Fibroblast of villous mesenchyme (primary cell): ENCODE results near the gene NOVA2. TPM values are rescaled to one million over a fixed set of nuclear protein-coding genes. Genes with fewer than 3 reads are reported as not detected.

ENCODE experiments used
- DNase-seq: peaks from one replicate; pipeline ENCODE4 v3.0.0-alpha.2; 2010; ENCODE audit warnings: low read depth
- H3K4me3 ChIP-seq: 2 replicates; pipeline ENCODE4 v1.5.1; 2011; ENCODE audit warnings: low read depth, mild to moderate bottlenecking, low read length
- CTCF ChIP-seq: IDR thresholded peaks from 2 replicates; pipeline ENCODE4 v1.5.1; 2012; ENCODE audit warnings: low read depth, mild to moderate bottlenecking, low read length; ENCODE audit not compliant: insufficient read depth
- total RNA-seq: library from RNA; depleted of rRNA; stranded (reverse); fragments of >200 nt; gene quantifications from 2 replicates; pipeline ENCODE4 v1.2.3, GENCODE V29; 2012

Gene NOVA2
- total RNA-seq, 1 donor, result not detected

DNA sequence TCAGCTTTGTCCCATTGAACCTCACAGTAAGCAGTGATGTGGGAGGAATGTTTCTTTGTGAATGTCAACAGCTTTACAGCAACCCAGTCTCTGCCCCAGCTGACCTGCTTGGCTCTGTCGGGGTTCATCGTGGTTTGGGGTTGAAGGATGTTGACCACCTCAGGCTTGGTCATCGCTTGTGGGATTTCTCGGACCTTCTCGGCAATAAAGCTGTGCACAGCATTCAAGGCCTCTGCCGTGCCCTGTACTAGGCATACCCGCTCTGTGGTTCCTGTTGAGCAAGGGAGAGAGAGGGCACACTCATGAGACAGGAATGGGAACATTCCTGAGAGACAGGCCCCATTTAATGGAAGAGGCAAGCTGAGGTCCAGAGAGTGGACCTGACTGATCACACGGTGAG is 20.0 kb downstream of the NOVA2 start:
- DNase-seq, result no peak
- H3K4me3 ChIP-seq, result no peak overlapping the region
- no peak for TF ChIP-seq CTCF

GRCh38 chr19:45952686-45953505 is 20.8 kb downstream of the NOVA2 start:
- H3K4me3 ChIP-seq, result no peak overlapping the region
- peak; percentile 51 for DNase-seq
- no peak for TF ChIP-seq CTCF

DNA sequence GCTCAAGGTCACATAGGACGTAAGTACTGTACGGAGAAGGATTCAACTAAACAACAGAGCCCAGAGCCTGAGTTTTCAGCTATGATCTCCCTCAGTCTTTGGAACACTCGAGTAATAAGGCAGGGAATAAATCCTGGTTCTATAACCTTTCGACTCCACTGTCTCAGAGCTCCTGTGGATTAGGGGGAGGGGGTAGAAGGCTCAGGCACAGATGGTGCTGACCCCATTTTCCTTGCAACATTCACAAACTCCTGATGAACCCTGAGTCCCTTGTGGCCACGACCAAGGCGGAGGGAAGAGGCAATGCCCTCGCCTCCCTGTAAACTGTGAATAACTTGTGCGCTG is 21.4 kb downstream of the NOVA2 start:
- TF ChIP-seq CTCF, result no peak
- H3K4me3 ChIP-seq, result no peak overlapping the region
- no peak for DNase-seq

DNA sequence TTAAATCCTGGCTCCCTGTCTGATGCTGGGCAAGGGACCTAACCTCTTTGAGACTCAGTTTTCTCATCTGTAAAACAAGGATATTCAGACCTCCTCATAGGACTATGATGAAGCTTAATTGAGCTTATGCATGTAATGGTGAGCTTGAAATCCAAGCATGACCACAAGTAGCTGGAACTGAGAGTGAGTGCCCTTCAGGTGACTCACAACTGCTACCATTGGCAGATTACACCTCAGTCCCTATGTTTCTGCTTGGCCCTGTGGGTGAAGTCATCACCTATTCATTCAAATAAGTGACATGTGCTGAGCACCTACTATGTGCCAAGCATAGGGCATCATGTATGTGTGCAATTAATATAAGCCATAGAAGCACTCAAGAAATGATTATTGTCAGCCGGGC is 25.7 kb downstream of the NOVA2 start:
- H3K4me3 ChIP-seq, result no peak overlapping the region
- no peak for TF ChIP-seq CTCF
- no peak for DNase-seq

DNA sequence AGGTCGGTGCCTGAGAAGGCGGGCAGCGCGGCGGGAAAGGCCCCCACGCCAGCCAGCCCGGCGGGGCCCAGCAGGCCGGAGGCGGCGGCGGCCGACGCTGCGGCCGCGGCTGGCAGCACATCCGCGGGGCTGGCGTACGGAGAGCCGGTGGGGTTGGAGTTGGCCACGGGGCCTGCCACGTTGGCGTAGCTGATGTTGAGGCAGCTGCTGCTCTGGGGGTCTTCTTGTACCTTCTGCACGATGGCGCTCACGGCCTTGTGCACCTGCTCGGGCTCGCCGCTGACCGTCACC is 33.2 kb downstream of the NOVA2 start:
- no peak for TF ChIP-seq CTCF
- no peak overlapping the region for H3K4me3 ChIP-seq
- no peak for DNase-seq

GRCh38 chr19:45939792-45940514 is 33.7 kb downstream of the NOVA2 start:
- no peak for DNase-seq

More at GRCh38 chr19:45939792-45940514, 33.7 kb downstream of the NOVA2 start:
- no peak for TF ChIP-seq CTCF
- no peak overlapping the region for H3K4me3 ChIP-seq
